AG04450 (cell line): ENCODE data around the gene PRKG1. TPM values are rescaled to one million over a fixed set of nuclear protein-coding genes. Genes with fewer than 3 reads are reported as not detected.
A peak's percentile ranks its signal among the peaks of the same experiment; 100 is the strongest.
"Not testable (repeated sequence)": the region's sequence is repeated elsewhere in the genome, so short reads cannot be mapped to it uniquely, and the experiment has no call there.

Experiments
- CTCF ChIA-PET: fragments of 300-600, 350-600 bp; formaldehyde crosslinking; extraction: SDS; loops from one replicate; lab custom pipeline; 2022; ENCODE audit warnings: antibody characterized with exemption, inconsistent platforms; lab: Charles Lee
- POLR2A ChIA-PET: fragments of 350-600 bp; formaldehyde crosslinking; extraction: SDS; loops from one replicate; lab custom pipeline; 2021; ENCODE audit warnings: antibody characterized with exemption, inconsistent platforms; lab: Yijun Ruan, JAX
- DNase-seq: peaks from one replicate; pipeline ENCODE4 v3.0.0-alpha.2; 2011; ENCODE audit warnings: low read depth, low spot score
- H3K27ac ChIP-seq: one replicate; pipeline ENCODE4 v1.5.1; 2012; ENCODE audit warnings: low read depth, low read length, control low read depth
- H3K27me3 ChIP-seq: one replicate; pipeline ENCODE4 v1.6.0; 2012; ENCODE audit warnings: low read length; ENCODE audit not compliant: control insufficient read depth, insufficient read depth
- H3K4me3 ChIP-seq: 2 replicates; pipeline ENCODE4 v1.5.1; 2011; ENCODE audit warnings: mild to moderate bottlenecking, low read depth, low read length, control low read depth
- H3K9me3 ChIP-seq: 2 replicates; pipeline ENCODE4 v1.5.1; 2012; ENCODE audit warnings: low read length; ENCODE audit not compliant: control insufficient read depth, insufficient read depth
- CTCF ChIP-seq: IDR thresholded peaks from 2 replicates; pipeline ENCODE4 v1.5.1; 2011; ENCODE audit warnings: low read depth, low read length, control low read depth, inconsistent platforms
- polyA plus RNA-seq: library from polyadenylated mRNA; depleted of rRNA; stranded (reverse); fragments of >200 nt; gene quantifications from 2 replicates; pipeline ENCODE4 v1.2.3, GENCODE V29; 2011

PRKG1 gene
- polyA plus RNA-seq, 1 experiment: 19.0 TPM

- CTCF ChIA-PET: no interaction called here
- POLR2A ChIA-PET: no interaction called here
- DNase-seq: no peak
- H3K27me3 ChIP-seq: no peaks in the 10 kb centered on the region
- H3K4me3 ChIP-seq: no peak overlapping the region
- TF ChIP-seq CTCF: no peak
- H3K9me3 ChIP-seq: no peaks in the 10 kb centered on the region
- no peak overlapping the region for H3K27ac ChIP-seq
Measured at GRCh38 chr10:51745397-51745796, 671.1 kb downstream of the PRKG1 start.

GRCh38 chr10:51747216-51747615, 672.9 kb downstream of the PRKG1 start:
- no peak for TF ChIP-seq CTCF

GRCh38 chr10:51748959-51749358, 674.7 kb downstream of the PRKG1 start:
- POLR2A ChIA-PET: interaction anchor here (0.5 kb wide), 1 partner anchor 557 kb away, joined by 3 read pairs; no protein-coding TSS in a partner anchor
- no peak for TF ChIP-seq CTCF
- H3K27me3 ChIP-seq: no peaks in the 10 kb centered on the region
- no peak for DNase-seq
- H3K27ac ChIP-seq: peak overlapping the region; percentile 23
- H3K9me3 ChIP-seq: no peaks in the 10 kb centered on the region
- CTCF ChIA-PET: no interaction called here
- no peak overlapping the region for H3K4me3 ChIP-seq

More at GRCh38 chr10:51747216-51747615, 672.9 kb downstream of the PRKG1 start:
- no peak for DNase-seq
- no peaks in the 10 kb centered on the region for H3K9me3 ChIP-seq
- ChIA-PET CTCF (no interaction called here), POLR2A (no interaction called here)
- H3K27me3 ChIP-seq: no peaks in the 10 kb centered on the region
- H3K4me3 ChIP-seq: no peak overlapping the region
- no peak overlapping the region for H3K27ac ChIP-seq

DNA sequence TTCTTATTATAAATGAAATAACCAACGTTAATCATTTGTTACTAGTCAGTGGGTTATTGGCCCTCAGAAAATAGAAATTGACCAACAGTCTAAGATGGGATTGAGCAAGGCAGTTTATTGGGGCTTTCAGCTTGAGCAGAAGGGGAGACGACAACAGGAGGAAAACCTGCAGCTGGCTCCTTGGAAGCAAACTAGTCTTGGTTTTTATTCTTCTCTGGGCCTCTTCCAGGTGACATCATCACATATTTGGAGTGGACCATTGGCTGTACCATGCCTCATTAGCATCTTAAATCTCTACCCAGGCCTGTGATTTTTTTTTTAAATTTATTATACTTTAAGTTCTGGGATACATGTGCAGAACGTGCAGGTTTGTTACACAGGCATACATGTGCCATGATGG, 684.1 kb downstream of the PRKG1 start:
- Histone ChIP-seq H3K27ac (no peak overlapping the region), H3K4me3 (no peak overlapping the region), H3K27me3 (no peaks in the 10 kb centered on the region), H3K9me3 (no peaks in the 10 kb centered on the region)
- ChIA-PET POLR2A (no interaction called here), CTCF (no interaction called here)
- no peak for DNase-seq
- TF ChIP-seq CTCF: no peak

- CTCF ChIA-PET, H3K27ac ChIP-seq, POLR2A ChIA-PET, DNase-seq, H3K9me3 ChIP-seq, H3K27me3 ChIP-seq, H3K4me3 ChIP-seq: not testable (repeated sequence)
Measured at GRCh38 chr10:51758838-51759237, 684.6 kb downstream of the PRKG1 start.
